Pancreas (tissue), 10 donors: Measurements from ENCODE around the gene KPNA1. TPM values are rescaled to one million over a fixed set of nuclear protein-coding genes. Genes with fewer than 3 reads are reported as not detected.
A peak's percentile ranks its signal among the peaks of the same experiment; 100 is the strongest.

Source experiments
- ATAC-seq, 4 donors: fragments of 200-7000 bp; cut with Tn5 transposase; one replicate each; pipeline versions ENCODE4 v1.8.0 to v1.9.1; 2020; ENCODE audit warnings: mild to moderate bottlenecking in 4 of 4, moderate library complexity in 4 of 4
- DNase-seq, 6 donors: peaks; one replicate each; pipeline ENCODE4 v3.0.0-alpha.2; 2020
- FAIRE-seq: peaks from 2 replicates; lab custom pipeline; 2012; peaks lifted over from hg19 to GRCh38; lab: Jason Lieb, UNC
- H3K27ac ChIP-seq, 4 donors: fragments of 200-600 bp; sonication (generic); 1 replicate in 3 of 4; 2 replicates in 1 of 4; pipeline versions ENCODE4 v1.5.0 to v1.8.0; 2020
- H3K27me3 ChIP-seq, 4 donors: fragments of 200-600 bp; one replicate each; pipeline ENCODE4 v1.8.0; 2021
- H3K36me3 ChIP-seq, 3 donors: fragments of 200-600 bp; sonication (generic) in 1 of 3; one replicate each; pipeline versions ENCODE4 v1.5.0 to v1.8.0; 2020 to 2021
- H3K4me1 ChIP-seq, 3 donors: fragments of 200-600 bp; one replicate each; pipeline ENCODE4 v1.8.0; 2021
- H3K4me3 ChIP-seq, 4 donors: fragments of 200-600 bp; sonication (generic) in 2 of 4; one replicate each; pipeline versions ENCODE4 v1.5.0 to v1.8.0; 2020 to 2021
- H3K9me3 ChIP-seq, 4 donors: fragments of 200-600 bp; one replicate each; pipeline ENCODE4 v1.8.0; 2021
- WGBS, 2 donors: extraction: QIAGEN DNeasy Blood & Tissue Kit; methylation state at CpG; one replicate each; pipeline ENCODE4 v1.1.7; 2013; 5-methylcytosine and 5-hydroxymethylcytosine counted together
- intact Hi-C, 3 donors: fragments of 100-400 bp; cut with DNase I; formaldehyde crosslinking; loops; one replicate each; pipeline versions ENCODE4 v1.11.1 to v1.14.2; 2022
- polyA plus RNA-seq, 2 donors: library from polyadenylated mRNA; stranded (reverse); fragments of 200-250 nt; gene quantifications; one replicate each; pipeline ENCODE4 v1.2.3, GENCODE V29; 2013
- total RNA-seq, 6 donors: library from RNA; stranded (reverse); fragmentation: NEBNext Ultra II Directional in 4 of 6; extraction: Animal tissue kit (Norgen Biotek cat#: 25700) in 4 of 6; gene quantifications; one replicate each; pipeline versions ENCODE4 v1.2.1 to v1.2.4, GENCODE V29; 2021 to 2023
- TF ChIP-seq, protein P1 (sequence below), 4 donors: fragments of 200-600 bp; sonication (generic) in 3 of 4; IDR thresholded peaks; one replicate each; pipeline versions ENCODE4 v1.5.0 to v1.8.0; 2021; ENCODE audit warnings: antibody characterized with exemption in 4 of 4
- donor health status: healthy with polysubstance abuse.
- donor health status: DM: no; HTN: no; CAD: no; lungs with moderate emphysema.
- donor health status: DM: no; HTN: no; CAD: no.
- donor health status: control.
- donor health status: control.
- donor health status: Bipolar disorder and iron deficiency.
- donor health status: DM: yes; HTN: yes; CAD: no.
- donor health status: DM: no; HTN: no; CAD: no.
- donor health status: DM: no; HTN: no; CAD: no.
- donor health status: DM: yes; HTN: yes; CAD: no.

The KPNA1 gene
- total and polyA plus RNA-seq, 8 donors = 5.7 to 35.1 (median 21.8) TPM

GRCh38 chr3:122515870-122516269, 1.1 kb upstream of the KPNA1 start:
- no peak for FAIRE-seq
- Histone ChIP-seq H3K9me3 (no peaks in the 10 kb centered on the region), H3K4me3 (no peak overlapping the region), H3K4me1 (peaks cover 11 to 25% (median 25%) of the 10 kb centered on the region in 3 donors), H3K27me3 (no peaks in the 10 kb centered on the region), H3K27ac (no peak overlapping the region), H3K36me3 (no peaks in the 10 kb centered on the region)
- WGBS, 2 donors = 86 to 93% methylated on average over 3 of the region's 3 CpGs
- no peak for DNase-seq
- TF ChIP-seq, protein P1, sequence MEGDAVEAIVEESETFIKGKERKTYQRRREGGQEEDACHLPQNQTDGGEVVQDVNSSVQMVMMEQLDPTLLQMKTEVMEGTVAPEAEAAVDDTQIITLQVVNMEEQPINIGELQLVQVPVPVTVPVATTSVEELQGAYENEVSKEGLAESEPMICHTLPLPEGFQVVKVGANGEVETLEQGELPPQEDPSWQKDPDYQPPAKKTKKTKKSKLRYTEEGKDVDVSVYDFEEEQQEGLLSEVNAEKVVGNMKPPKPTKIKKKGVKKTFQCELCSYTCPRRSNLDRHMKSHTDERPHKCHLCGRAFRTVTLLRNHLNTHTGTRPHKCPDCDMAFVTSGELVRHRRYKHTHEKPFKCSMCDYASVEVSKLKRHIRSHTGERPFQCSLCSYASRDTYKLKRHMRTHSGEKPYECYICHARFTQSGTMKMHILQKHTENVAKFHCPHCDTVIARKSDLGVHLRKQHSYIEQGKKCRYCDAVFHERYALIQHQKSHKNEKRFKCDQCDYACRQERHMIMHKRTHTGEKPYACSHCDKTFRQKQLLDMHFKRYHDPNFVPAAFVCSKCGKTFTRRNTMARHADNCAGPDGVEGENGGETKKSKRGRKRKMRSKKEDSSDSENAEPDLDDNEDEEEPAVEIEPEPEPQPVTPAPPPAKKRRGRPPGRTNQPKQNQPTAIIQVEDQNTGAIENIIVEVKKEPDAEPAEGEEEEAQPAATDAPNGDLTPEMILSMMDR (IDR thresholded peaks at IDR 0.05) = no peak
- intact Hi-C loops = no loop called here
- no peak for ATAC-seq

DNA sequence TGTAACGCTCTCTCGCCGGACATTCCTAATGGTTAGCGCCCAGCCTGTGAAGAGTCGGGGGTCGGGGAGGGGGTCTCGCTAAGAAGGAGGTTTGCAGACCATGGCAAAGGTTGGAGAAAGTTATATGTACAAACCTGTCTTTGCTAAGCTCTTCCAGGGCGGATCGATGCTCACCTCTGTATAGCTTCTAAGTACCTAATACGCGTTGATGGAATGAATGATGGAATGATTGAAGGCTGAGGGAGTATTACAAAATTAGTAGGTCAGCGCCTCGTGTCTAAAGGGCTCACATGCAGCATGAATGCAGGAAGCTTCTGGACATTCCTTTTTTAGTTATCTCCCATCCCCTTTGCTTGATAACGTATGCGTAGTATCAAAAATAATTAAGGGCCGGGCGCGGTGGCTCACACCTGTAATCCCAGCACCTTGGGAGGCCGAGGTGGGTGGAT, 305 bp upstream of the KPNA1 start:
- Histone ChIP-seq H3K36me3 (no peaks in the 10 kb centered on the region), H3K9me3 (no peaks in the 10 kb centered on the region), H3K27ac (peak overlapping the region in 3 of 4 donors; percentile 92 to 95 (median 93)), H3K4me3 (peak overlapping the region; percentile 64 to 88 (median 80)), H3K27me3 (no peaks in the 10 kb centered on the region), H3K4me1 (peaks cover 11 to 34% (median 31%) of the 10 kb centered on the region in 3 donors)
- intact Hi-C loops = no loop called here
- ATAC-seq = peak in 2 of 4 donors; percentile 2 to 4
- no peak for FAIRE-seq
- no peak for DNase-seq
- TF ChIP-seq, protein P1 (IDR thresholded peaks at IDR 0.05) = no peak
- WGBS, 2 donors = 33 to 34% methylated on average over 19 of the region's 19 CpGs

DNA sequence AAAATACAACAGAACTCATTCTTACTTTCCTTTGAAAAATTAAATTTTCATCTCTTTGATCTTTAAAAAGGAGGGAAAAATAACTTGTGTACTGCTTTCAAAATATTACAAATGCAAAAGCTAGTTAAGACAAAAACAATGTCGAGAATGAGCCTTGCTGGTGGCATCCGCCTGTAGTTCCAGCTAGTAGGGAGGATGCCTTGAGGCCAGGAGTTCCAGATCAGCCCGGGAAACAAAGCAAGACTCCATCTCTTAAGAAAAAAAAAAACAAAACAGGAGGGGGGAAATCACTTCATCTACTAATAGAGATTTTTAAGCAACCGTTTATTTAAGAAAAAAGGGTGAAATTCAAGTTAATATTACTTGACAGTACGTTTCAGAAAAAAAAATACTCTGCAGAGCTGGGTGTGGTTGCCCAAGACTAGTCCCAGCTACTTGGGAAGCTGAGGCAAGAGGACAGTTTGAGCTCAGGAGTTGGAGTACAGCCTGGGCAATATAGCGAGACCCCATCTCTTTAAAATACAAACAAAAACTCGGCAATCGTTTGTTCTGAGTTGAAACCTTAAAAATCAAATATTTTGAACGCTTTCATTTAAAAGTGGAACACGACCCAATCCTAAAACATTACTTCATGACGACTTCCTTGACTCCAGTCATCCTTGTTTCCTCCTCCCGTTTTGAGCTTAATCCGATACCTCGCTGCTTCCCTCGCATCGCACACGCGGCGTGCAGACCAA, 1.2 kb downstream of the KPNA1 start:
- Histone ChIP-seq H3K36me3 (no peaks in the 10 kb centered on the region), H3K9me3 (no peaks in the 10 kb centered on the region), H3K27ac (peak overlapping the region; percentile 85 to 95 (median 92)), H3K4me3 (peak overlapping the region; percentile 64 to 88 (median 80)), H3K27me3 (no peaks in the 10 kb centered on the region), H3K4me1 (peaks cover 11 to 37% (median 34%) of the 10 kb centered on the region in 3 donors)
- WGBS, 2 donors = 8 to 12% methylated on average over 19 of the region's 19 CpGs
- ATAC-seq (no peak), FAIRE-seq (no peak), DNase-seq (no peak)
- intact Hi-C loops = no loop called here
- TF ChIP-seq, protein P1 (IDR thresholded peaks at IDR 0.05) = no peak

DNA sequence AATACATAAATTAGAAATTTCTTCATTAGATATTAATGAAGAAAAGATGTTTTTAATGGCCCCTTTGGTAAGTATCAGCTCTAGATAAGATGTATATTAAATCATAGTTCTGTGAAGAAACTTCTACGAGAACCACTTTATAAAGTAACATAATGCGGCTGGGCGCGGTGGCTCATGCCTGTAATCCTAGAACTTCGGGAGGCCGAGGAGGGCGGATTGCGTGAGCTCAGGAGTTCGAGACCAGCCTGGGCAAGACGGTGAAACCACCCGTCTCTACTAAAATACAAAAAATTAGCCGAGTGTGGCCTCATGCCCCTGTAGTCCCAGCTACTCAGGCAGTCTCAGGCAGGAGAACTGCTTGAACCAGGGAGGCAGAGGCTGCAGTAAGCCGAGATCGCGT, 2.5 kb downstream of the KPNA1 start:
- TF ChIP-seq, protein P1 (IDR thresholded peaks at IDR 0.05) = no peak
- Histone ChIP-seq H3K27me3 (no peaks in the 10 kb centered on the region), H3K4me1 (peaks cover 11 to 37% (median 34%) of the 10 kb centered on the region in 3 donors), H3K36me3 (no peaks in the 10 kb centered on the region), H3K4me3 (no peak overlapping the region), H3K9me3 (no peaks in the 10 kb centered on the region), H3K27ac (no peak overlapping the region)
- ATAC-seq (no peak), FAIRE-seq (no peak), DNase-seq (no peak)
- intact Hi-C loops = no loop called here
- WGBS, 2 donors = 90 to 93% methylated on average over 15 of the region's 15 CpGs
